HEK293 (cell line): ENCODE measurements around the gene LGR5.
"Not testable (repeated sequence)": the region's sequence is repeated elsewhere in the genome, so short reads cannot be mapped to it uniquely, and the experiment has no call there.

Source experiments
- ATF2 ChIP-seq: fragments of 450-650 bp; formaldehyde crosslinking; IDR thresholded peaks from 2 replicates; pipeline ENCODE4 v1.5.1; 2016; ENCODE audit warnings: missing biosample characterization, missing genetic modification characterization, low read depth
- CTCF ChIP-seq: fragments of 450-650 bp; formaldehyde crosslinking; IDR thresholded peaks from 2 replicates; pipeline ENCODE4 v1.5.1; 2016; ENCODE audit warnings: missing biosample characterization, missing genetic modification characterization
- KLF16 ChIP-seq: fragments of 450-650 bp; formaldehyde crosslinking; IDR thresholded peaks from 2 replicates; pipeline ENCODE4 v1.5.1; 2017; ENCODE audit warnings: missing biosample characterization, missing genetic modification characterization
- REST ChIP-seq: fragments of 450-650 bp; formaldehyde crosslinking; IDR thresholded peaks from 2 replicates; pipeline ENCODE4 v1.5.1; 2016; ENCODE audit warnings: missing biosample characterization, missing genetic modification characterization
- ZBTB26 ChIP-seq: fragments of 450-650 bp; formaldehyde crosslinking; optimal IDR thresholded peaks from 2 replicates; pipeline ENCODE3; 2016; ENCODE audit warnings: missing biosample characterization, mild to moderate bottlenecking, missing genetic modification characterization
- ZNF138 ChIP-seq: fragments of 450-650 bp; formaldehyde crosslinking; IDR thresholded peaks from 2 replicates; pipeline ENCODE4 v1.5.1; 2016; ENCODE audit warnings: missing biosample characterization, missing genetic modification characterization, borderline replicate concordance
- ZNF302 ChIP-seq: fragments of 450-650 bp; formaldehyde crosslinking; IDR thresholded peaks from 2 replicates; pipeline ENCODE4 v1.5.1; 2016; ENCODE audit warnings: missing biosample characterization, missing genetic modification characterization, low read depth
- ZNF510 ChIP-seq: fragments of 450-650 bp; formaldehyde crosslinking; IDR thresholded peaks from 2 replicates; pipeline ENCODE4 v1.5.1; 2018; ENCODE audit warnings: mild to moderate bottlenecking, missing genetic modification characterization, missing biosample characterization; ENCODE audit not compliant: insufficient replicate concordance
- ZNF530 ChIP-seq: fragments of 450-650 bp; formaldehyde crosslinking; IDR thresholded peaks from 2 replicates; pipeline ENCODE4 v1.5.1; 2016; ENCODE audit warnings: low read depth, missing biosample characterization, missing genetic modification characterization
- ZNF76 ChIP-seq: fragments of 450-650 bp; formaldehyde crosslinking; IDR thresholded peaks from 2 replicates; pipeline ENCODE4; 2016; ENCODE audit warnings: low read depth, missing biosample characterization, missing genetic modification characterization, borderline replicate concordance
- ZSCAN18 ChIP-seq: fragments of 450-650 bp; formaldehyde crosslinking; IDR thresholded peaks from 2 replicates; pipeline ENCODE4 v1.5.1; 2016; ENCODE audit warnings: missing biosample characterization, missing genetic modification characterization

GRCh38 chr12:71569885-71570284 lies 130.3 kb downstream of the LGR5 start:
- TF ChIP-seq ZSCAN18 (tag by site-specific recombination); ATF2; ZNF138 (tag by site-specific recombination); ZNF510 (tag by site-specific recombination); ZNF302 (tag by site-specific recombination); CTCF; ZNF530 (tag by site-specific recombination); KLF16 (tag by site-specific recombination); ZNF76 (tag by site-specific recombination); ZBTB26; REST (tag by site-specific recombination): not testable (repeated sequence)
